Activated CD4-positive, CD25-positive, alpha-beta regulatory T cell treated with anti-CD3 and anti-CD28 coated beads, Interleukin-2, amount 50 U/mL, for 16 hours (primary cell): ENCODE results near the gene STK32B.

Experiments
- DNase-seq: peaks from one replicate; pipeline ENCODE4 v3.0.0-alpha.2; 2020; ENCODE audit warnings: low read depth, low spot score

STK32B gene

DNA sequence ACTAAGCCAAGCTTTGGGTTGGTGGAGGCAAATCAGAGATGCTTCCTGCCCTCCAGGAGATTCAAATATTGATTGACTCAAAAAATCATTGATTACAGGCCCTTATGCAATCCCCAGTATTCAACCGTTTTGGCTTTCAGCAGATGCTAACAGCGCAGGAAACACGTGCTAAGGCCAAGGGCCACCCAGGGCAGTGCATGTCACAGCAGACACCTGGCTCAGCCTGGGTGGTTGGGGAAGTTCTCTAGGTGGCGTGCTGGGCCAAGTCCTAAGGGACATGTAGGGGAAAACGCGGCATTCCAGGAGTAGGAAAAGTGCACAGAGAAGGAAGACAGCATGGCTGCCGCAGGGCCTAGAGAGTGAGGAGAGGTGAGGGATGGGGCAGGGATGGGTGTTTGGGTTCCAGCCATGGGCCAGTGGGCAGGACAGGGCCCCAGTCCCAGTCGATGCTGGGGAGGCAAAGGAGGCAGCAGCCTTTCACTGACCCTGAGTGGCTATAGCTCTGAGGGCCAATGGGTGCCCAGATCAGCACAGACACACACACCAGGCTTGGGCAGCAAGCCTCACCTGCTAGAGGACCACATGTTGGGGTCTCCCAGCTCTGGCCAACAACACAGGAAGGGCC lies 418.0 kb downstream of the STK32B start:
- DNase-seq, result no peak

DNA sequence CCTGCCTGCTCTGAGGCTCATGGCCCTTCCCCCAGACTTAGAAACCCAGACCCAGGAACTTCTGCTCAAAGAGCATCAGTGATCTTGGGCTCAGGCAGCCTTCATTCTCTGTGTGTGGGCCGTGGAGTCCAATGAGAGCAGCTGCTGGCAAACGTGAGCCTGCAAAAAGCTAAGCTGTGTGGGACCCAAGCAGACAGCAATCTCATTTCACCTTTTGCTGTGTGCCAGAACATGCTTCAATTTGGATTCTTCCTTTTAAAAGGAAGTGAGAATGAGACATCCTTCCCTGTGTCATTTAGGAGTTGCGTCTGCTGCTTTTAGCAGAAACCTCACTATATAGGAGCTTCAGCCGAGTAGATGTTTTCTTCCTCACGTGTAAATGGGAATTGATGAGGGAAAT lies 418.6 kb downstream of the STK32B start:
- DNase-seq, result no peak

GRCh38 chr4:5470318-5471198 lies 419.3 kb downstream of the STK32B start:
- no peak for DNase-seq

DNA sequence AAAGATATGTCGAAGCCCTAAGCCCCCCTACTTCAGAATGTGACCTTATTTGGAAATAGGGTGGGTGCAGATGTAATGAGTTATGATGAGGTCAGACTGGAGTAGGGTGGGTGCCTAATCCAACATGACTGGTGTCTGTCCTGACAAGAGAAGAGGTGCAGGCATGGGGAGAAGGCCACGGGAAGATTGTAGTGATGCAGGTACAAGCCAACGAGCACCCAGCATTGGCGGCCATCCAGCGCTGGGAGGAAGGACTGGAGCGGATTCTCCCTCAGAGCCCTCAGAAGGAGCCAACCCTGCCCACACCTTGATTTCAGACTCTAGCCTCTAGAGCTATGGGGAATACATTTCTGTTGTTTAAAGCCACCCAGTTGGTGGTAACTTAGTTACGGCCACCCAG lies 419.9 kb downstream of the STK32B start:
- DNase-seq, result no peak

GRCh38 chr4:5471691-5472090 lies 420.4 kb downstream of the STK32B start:
- no peak for DNase-seq

GRCh38 chr4:5472160-5472591 lies 420.9 kb downstream of the STK32B start:
- DNase-seq, result no peak

DNA sequence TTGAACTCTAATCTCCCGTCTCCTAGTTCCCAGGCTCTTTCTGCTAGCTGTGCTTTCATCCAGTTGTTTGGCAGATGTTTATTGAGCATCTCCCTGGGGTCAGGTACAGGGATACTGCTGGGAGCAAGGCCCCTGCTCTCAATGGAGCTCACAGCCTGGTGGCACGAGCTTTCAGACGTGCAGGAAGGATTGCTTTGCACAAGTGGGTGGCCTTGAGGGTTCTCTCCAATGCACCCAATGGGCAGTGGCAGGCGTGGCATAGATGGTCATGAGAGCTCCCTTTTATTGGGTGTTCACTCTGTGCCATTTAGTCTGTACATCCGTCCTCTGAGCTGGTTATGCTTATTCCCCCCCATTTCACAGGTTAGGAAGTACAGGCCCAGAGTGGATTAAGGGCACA lies 421.8 kb downstream of the STK32B start:
- no peak for DNase-seq

GRCh38 chr4:5474756-5475155 lies 423.5 kb downstream of the STK32B start:
- no peak for DNase-seq

DNA sequence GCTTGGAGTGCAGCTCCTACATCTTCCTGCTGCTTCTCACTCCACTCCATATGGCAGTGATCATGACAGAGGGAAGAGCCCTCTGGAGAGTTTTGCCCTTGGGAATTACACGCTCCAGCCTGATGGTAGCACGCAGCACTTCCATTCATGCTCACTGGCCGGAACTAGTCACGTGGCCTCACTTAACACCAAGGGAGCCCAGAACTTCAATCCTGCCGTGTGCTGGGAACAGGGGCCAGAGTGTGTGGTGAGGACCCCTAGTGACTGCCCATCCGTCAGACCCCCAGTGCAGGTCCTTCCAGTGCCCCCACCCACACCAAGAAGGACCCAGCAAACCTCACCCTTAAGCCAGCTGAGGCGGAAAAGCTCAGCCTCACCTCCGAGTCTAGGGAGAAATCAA lies 426.3 kb downstream of the STK32B start:
- DNase-seq, result no peak

- DNase-seq, result no peak
These were observed 426.9 kb downstream of the STK32B start for GRCh38 chr4:5478169-5478568.

DNA sequence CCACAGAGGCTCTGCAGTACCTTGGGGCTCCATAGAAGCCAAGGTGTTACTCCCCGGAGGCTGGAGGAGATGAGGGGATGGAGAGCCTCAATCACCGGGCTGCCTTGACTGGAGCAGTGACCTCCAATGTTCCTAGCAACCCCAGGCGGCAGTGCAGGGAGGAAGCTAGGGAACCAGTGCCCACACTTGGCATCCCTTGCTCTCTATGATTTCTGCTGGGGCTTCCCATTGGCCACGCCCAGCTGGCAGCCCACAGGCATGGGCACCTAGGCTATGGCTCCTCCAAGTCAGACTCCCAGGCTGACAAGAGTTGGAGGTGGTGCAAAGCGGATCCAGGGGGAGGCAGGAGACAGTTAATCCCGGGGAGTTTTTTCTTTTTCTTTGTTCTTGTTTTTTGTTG lies 427.4 kb downstream of the STK32B start:
- no peak for DNase-seq

GRCh38 chr4:5479518-5480060 lies 428.3 kb downstream of the STK32B start:
- DNase-seq, result no peak

GRCh38 chr4:5488413-5488812 lies 437.1 kb downstream of the STK32B start:
- no peak for DNase-seq

- no peak for DNase-seq
These were observed 438.0 kb downstream of the STK32B start for GRCh38 chr4:5489260-5489659.

DNA sequence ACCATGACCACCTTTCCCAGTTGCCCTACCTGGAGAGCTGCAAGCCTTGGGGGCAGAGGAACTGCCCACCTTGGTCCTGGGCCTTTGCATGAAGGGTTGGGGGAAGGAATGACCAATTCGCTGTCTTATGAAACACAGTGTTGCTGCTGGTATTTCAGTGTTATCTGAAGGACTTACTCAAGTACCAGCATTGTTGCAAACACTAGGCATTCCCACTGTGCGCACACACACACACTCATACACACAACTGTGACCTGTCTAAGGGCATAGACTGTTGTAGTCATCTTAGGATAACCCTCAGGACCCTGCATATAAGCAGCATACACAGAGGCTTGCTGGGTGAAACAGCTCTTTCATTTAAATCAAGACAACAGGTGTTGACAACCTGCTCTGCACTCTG lies 446.2 kb downstream of the STK32B start:
- DNase-seq, result no peak

DNA sequence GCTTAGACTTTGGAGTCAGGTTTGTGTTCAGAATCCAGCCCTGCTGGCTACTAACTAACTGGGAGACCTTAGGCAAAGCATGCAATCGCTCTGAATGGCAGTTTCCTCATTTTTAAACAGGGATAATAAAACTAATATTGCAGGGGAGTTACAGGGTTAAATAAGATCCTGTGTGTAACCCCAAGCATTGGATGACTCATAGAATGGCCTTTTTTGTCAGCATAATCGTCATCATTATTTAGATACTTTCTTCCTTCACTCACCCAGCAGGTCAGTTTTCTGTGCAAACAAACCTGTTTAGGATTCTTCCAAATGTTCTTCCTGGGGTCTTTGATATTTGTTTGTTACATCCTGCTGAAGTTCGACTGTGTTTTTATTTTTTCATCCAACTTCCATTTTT lies 448.9 kb downstream of the STK32B start:
- no peak for DNase-seq

DNA sequence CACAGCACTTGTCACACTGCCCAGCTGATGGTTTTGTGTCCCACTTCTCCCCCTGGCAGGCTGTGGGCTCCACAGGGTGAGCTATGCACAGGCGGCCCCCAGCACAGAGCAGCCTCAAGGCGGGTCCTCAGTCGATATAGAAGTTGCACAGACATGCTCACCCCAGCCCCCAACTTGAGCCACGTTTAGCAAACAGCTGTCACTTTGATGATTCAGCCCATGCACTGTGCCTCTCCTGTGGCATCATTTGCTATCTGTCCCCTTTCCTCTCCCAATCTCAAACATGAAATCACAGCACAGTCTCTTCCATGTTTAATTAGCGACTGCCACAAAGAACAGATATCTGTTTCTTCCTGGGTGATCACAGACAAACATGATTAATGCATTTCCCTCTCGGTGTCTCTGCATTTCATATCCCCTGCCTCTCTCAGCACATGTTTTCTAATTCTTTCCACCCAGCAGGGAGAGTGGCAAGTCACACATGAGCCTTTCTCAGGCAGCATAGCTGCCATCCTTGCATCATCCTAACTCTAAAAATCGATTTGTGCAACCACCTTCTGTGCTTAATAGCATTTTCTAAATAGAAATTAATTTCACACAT lies 452.2 kb downstream of the STK32B start:
- DNase-seq, result no peak

GRCh38 chr4:5504486-5504885 lies 453.2 kb downstream of the STK32B start:
- no peak for DNase-seq

- DNase-seq, result no peak
These were observed 459.2 kb downstream of the STK32B start for GRCh38 chr4:5510504-5510903.

- DNase-seq, result no peak
These were observed 460.5 kb downstream of the STK32B start for GRCh38 chr4:5511791-5512190.

DNA sequence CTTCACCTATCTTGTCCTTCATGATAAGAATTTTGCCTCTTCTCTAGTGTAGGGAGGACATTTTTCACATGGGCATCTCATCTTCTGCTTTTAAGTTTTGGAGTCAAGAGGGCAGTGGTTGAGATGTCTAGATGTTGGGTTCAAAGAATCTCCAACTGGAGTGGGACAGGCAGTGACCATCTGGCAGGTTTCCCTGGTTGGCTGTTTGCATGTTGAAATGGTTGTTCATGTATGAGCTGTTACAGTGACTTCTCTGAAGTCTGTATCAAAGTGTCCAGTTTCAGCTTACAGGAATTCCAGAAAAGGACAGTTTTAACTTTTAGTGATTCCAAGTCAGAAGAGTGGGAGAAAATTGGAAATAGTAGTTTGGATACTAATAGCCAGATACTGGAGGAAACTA lies 464.4 kb downstream of the STK32B start:
- DNase-seq, result no peak

- no peak for DNase-seq
These were observed 466.1 kb downstream of the STK32B start for GRCh38 chr4:5517372-5517771.
